Activated CD8-positive, alpha-beta memory T cell treated with anti-CD3 and anti-CD28 coated beads for 1 hour (primary cell): Measurements from ENCODE around the gene LST1.

Experiments used
- DNase-seq, 2 donors: peaks; one replicate each; pipeline ENCODE4 v3.0.0-alpha.2; 2020; ENCODE audit warnings: low read depth in 1 of 2; ENCODE audit errors: extremely low read depth in 1 of 2

Gene LST1

GRCh38 chr6:31586008-31586407 lies at the start of gene LST1:
Gene LST1 (plus strand): TSS chr6:31586277. CDS start chr6:31587300, 1,023 bp downstream.
- no peak for DNase-seq

GRCh38 chr6:31538805-31539400 lies 47.2 kb upstream of the LST1 start:
- DNase-seq, result no peak

- DNase-seq, result no peak
Measured at GRCh38 chr6:31540640-31541039, 45.4 kb upstream of the LST1 start.

GRCh38 chr6:31541059-31541657 lies 44.9 kb upstream of the LST1 start:
- peak in 1 of 2 donors; percentile 47 for DNase-seq

- DNase-seq, result peak; percentile 84 to 89
Measured at GRCh38 chr6:31541658-31542521, 44.2 kb upstream of the LST1 start, which contains the start of gene DDX39B. Gene DDX39B (minus strand): TSS chr6:31542003. CDS start chr6:31540532, 1,471 bp downstream.

- no peak for DNase-seq
Measured at GRCh38 chr6:31543639-31544038, 42.4 kb upstream of the LST1 start.

- no peak for DNase-seq
Measured at GRCh38 chr6:31544676-31545075, 41.4 kb upstream of the LST1 start.

GRCh38 chr6:31545291-31545690 lies 40.8 kb upstream of the LST1 start:
- no peak for DNase-seq

- peak; percentile 59 to 72 for DNase-seq
Measured at GRCh38 chr6:31546339-31546957, 39.6 kb upstream of the LST1 start, which contains the start of gene ATP6V1G2. Gene ATP6V1G2 (minus strand): TSS chr6:31546608. CDS start chr6:31546559, 49 bp downstream.

GRCh38 chr6:31546958-31547726 lies 38.9 kb upstream of the LST1 start, which contains the start of gene NFKBIL1:
Gene NFKBIL1 (plus strand): TSS chr6:31547608. CDS start chr6:31547695, 87 bp downstream.
- peak; percentile 77 to 81 for DNase-seq

GRCh38 chr6:31547727-31548543 lies 38.1 kb upstream of the LST1 start:
- no peak for DNase-seq

GRCh38 chr6:31548544-31548873 lies 37.6 kb upstream of the LST1 start:
- no peak for DNase-seq

- DNase-seq, result peak in 1 of 2 donors; percentile 30
Measured at GRCh38 chr6:31551371-31551770, 34.7 kb upstream of the LST1 start.

- DNase-seq, result no peak
Measured at GRCh38 chr6:31556307-31556706, 29.8 kb upstream of the LST1 start.

GRCh38 chr6:31557443-31558317 lies 28.4 kb upstream of the LST1 start:
- DNase-seq, result no peak

- no peak for DNase-seq
Measured at GRCh38 chr6:31558318-31558625, 27.8 kb upstream of the LST1 start.

- no peak for DNase-seq
Measured at GRCh38 chr6:31558631-31559500, 27.2 kb upstream of the LST1 start.

GRCh38 chr6:31559606-31559957 lies 26.5 kb upstream of the LST1 start:
- DNase-seq, result no peak
